Activated naive CD4-positive, alpha-beta T cell treated with anti-CD3 and anti-CD28 coated beads for 36 hours (primary cell): ENCODE data around the gene KCNJ3. TPM values are rescaled to one million over a fixed set of nuclear protein-coding genes. Genes with fewer than 3 reads are reported as not detected.
A peak's percentile ranks its signal among the peaks of the same experiment; 100 is the strongest.

Experiments
- CTCF ChIA-PET: fragments of 350-600 bp; sonication (Branson Sonifier 250); formaldehyde crosslinking; loops from one replicate; lab custom pipeline; 2021; ENCODE audit warnings: antibody characterized with exemption; lab: Charles Lee
- DNase-seq: peaks from one replicate; pipeline ENCODE4 v3.0.0-alpha.2; 2020
- H3K27ac Mint-ChIP-seq: one replicate; pipeline ENCODE4 v1.8.0; 2021; ENCODE audit warnings: mild to moderate bottlenecking, mixed read lengths
- H3K27me3 Mint-ChIP-seq: one replicate; pipeline ENCODE4 v1.8.0; 2021; ENCODE audit warnings: low read depth, mixed read lengths
- H3K36me3 Mint-ChIP-seq: one replicate; pipeline ENCODE4 v1.8.0; 2021; ENCODE audit warnings: low read depth, mixed read lengths
- H3K4me1 Mint-ChIP-seq: one replicate; pipeline ENCODE4 v1.8.0; 2021; ENCODE audit warnings: low read depth, mixed read lengths
- H3K4me3 Mint-ChIP-seq: one replicate; pipeline ENCODE4 v1.8.0; 2021; ENCODE audit warnings: mild to moderate bottlenecking, moderate library complexity, mixed read lengths
- H3K9me3 Mint-ChIP-seq: one replicate; pipeline ENCODE4 v1.8.0; 2021; ENCODE audit warnings: mixed read lengths
- intact Hi-C: fragments of 100-400 bp; cut with micrococcal nuclease; formaldehyde crosslinking; loops from one replicate; pipeline ENCODE4 v1.15.1; 2023
- total RNA-seq, 2 experiments: library from RNA; stranded (reverse); gene quantifications; one replicate each; pipeline ENCODE4 v1.2.3, GENCODE V29; 2021

KCNJ3 gene
- total RNA-seq, result not detected

DNA sequence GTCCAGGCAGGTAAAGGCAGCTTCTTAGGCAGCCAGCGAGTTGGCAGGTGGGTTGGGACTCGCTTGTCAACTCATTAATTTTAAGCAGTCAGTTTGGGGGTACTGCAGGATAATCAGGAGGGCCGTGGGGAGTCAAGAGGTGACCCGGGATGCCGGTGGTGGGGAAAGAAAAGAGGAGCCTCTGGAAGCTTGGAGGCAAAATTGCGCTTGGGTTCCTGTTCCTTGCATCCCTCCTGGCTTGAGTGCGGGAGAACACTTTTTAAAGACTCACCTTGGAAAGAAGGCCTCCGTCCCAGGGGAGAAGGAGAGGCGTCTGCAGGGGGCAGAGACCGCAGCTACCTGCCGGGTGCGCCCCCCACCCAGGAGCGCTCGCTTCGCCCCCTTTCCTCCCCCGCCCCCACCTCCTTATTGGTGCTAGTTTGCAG is at the start of gene KCNJ3:
TSS of gene KCNJ3 (plus strand) at position 400 of the 425 bp plus-strand sequence. CDS start 81 bp downstream, outside the sequence.
- intact Hi-C loops, result no loop called here
- Mint-ChIP-seq H3K4me1 (peaks cover 1% of the 10 kb centered on the region), H3K36me3 (no peaks in the 10 kb centered on the region), H3K9me3 (no peaks in the 10 kb centered on the region), H3K27ac (no peak within 1 kb of the TSS), H3K4me3 (peak within 1 kb of the TSS; percentile 36), H3K27me3 (peaks cover 36% of the 10 kb centered on the region)
- CTCF ChIA-PET, result no interaction called here
- DNase-seq, result no peak

DNA sequence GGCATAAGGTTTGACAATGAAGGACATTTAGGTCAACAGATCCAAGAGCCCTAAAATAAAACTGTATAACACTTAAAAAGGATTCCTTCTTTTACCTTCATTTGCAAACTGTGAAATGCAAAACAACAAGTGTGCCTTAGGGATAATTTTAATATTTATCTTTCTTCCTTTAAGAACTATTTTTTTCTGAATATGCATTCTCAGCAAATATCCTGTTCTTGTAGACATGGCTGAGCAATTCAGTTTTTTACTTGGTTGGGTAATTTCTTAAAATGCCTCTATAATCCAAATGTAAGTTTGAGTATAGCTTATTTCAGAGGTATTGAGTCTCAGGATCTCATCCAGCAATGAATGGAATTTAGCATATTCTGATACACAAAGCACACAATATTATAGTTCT is 43.0 kb upstream of the KCNJ3 start:
- H3K4me1 Mint-ChIP-seq, result no peaks in the 10 kb centered on the region
- CTCF ChIA-PET, result no interaction called here
- DNase-seq, result no peak
- H3K27ac Mint-ChIP-seq, result no peak overlapping the region
- H3K4me3 Mint-ChIP-seq, result no peak overlapping the region
- H3K27me3 Mint-ChIP-seq, result no peaks in the 10 kb centered on the region
- H3K9me3 Mint-ChIP-seq, result peaks cover 2% of the 10 kb centered on the region
- no peaks in the 10 kb centered on the region for H3K36me3 Mint-ChIP-seq
- intact Hi-C loops, result no loop called here

DNA sequence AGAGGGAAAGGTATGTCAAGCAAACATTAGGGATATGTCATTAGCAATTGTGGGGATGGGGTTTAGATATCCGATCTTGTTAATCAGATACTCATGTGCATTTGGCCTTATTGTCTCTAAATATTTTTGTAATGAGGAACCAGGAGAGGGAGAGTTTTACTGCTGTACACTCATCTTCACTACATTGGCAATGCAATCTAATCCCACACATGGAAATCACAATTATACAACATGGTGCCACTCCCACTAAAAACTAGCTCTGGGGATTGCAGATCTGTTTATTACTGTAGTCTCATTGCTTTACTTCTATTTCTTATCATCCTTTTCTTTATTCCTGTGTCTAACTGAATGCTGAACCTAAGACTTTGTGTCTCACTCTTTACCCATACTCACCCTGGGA is 39.6 kb upstream of the KCNJ3 start:
- Mint-ChIP-seq H3K9me3 (peaks cover 2% of the 10 kb centered on the region), H3K4me1 (no peaks in the 10 kb centered on the region)
- intact Hi-C loops, result no loop called here

GRCh38 chr2:154664248-154664647 is 34.2 kb upstream of the KCNJ3 start:
- no peaks in the 10 kb centered on the region for H3K36me3 Mint-ChIP-seq
- no peaks in the 10 kb centered on the region for H3K9me3 Mint-ChIP-seq
- no peaks in the 10 kb centered on the region for H3K27me3 Mint-ChIP-seq
- H3K4me1 Mint-ChIP-seq, result no peaks in the 10 kb centered on the region
- DNase-seq, result no peak
- CTCF ChIA-PET, result no interaction called here
- intact Hi-C loops, result no loop called here
- no peak overlapping the region for H3K27ac Mint-ChIP-seq
- no peak overlapping the region for H3K4me3 Mint-ChIP-seq

More for the DNA sequence above, 39.6 kb upstream of the KCNJ3 start:
- no peak overlapping the region for H3K4me3 Mint-ChIP-seq
- CTCF ChIA-PET, result no interaction called here
- no peaks in the 10 kb centered on the region for H3K36me3 Mint-ChIP-seq
- no peak overlapping the region for H3K27ac Mint-ChIP-seq
- no peak for DNase-seq
- H3K27me3 Mint-ChIP-seq, result no peaks in the 10 kb centered on the region

GRCh38 chr2:154670083-154670482 is 28.4 kb upstream of the KCNJ3 start:
- no peaks in the 10 kb centered on the region for H3K36me3 Mint-ChIP-seq
- no peak overlapping the region for H3K4me3 Mint-ChIP-seq
- H3K9me3 Mint-ChIP-seq, result no peaks in the 10 kb centered on the region
- CTCF ChIA-PET, result interaction anchor here (0.7 kb wide), 1 partner anchor 17 kb away, joined by 3 read pairs; no protein-coding TSS in a partner anchor
- H3K27ac Mint-ChIP-seq, result no peak overlapping the region
- intact Hi-C loops, result no loop called here
- H3K4me1 Mint-ChIP-seq, result no peaks in the 10 kb centered on the region
- no peaks in the 10 kb centered on the region for H3K27me3 Mint-ChIP-seq
- DNase-seq, result no peak

DNA sequence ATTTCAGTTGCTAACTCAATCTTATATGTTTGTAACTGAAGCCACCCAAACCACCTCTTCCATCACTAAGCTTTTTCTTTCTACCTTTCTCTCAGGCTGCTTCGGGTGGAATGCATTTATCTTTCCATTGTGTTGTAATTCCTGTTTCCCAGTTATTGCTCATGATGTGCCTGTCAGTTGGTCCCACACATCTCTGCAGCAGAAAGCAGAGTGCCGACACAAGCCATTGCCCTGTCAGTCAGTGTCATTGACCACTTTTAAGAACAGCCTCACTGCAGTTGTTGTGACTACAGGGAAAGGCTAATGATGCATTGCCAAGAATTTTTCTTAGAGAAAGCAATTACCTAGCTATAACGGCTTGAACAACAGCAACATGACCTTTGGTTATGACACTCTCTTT is 24.8 kb upstream of the KCNJ3 start:
- H3K36me3 Mint-ChIP-seq, result no peaks in the 10 kb centered on the region
- H3K4me1 Mint-ChIP-seq, result no peaks in the 10 kb centered on the region
- H3K9me3 Mint-ChIP-seq, result peaks cover 1% of the 10 kb centered on the region
- H3K27me3 Mint-ChIP-seq, result no peaks in the 10 kb centered on the region
- DNase-seq, result no peak
- H3K4me3 Mint-ChIP-seq, result no peak overlapping the region
- intact Hi-C loops, result no loop called here
- no peak overlapping the region for H3K27ac Mint-ChIP-seq
- CTCF ChIA-PET, result no interaction called here

- H3K4me1 Mint-ChIP-seq, result no peaks in the 10 kb centered on the region
- H3K36me3 Mint-ChIP-seq, result no peaks in the 10 kb centered on the region
- intact Hi-C loops, result no loop called here
- no peak overlapping the region for H3K27ac Mint-ChIP-seq
- peaks cover 4% of the 10 kb centered on the region for H3K9me3 Mint-ChIP-seq
- DNase-seq, result no peak
- H3K4me3 Mint-ChIP-seq, result no peak overlapping the region
- H3K27me3 Mint-ChIP-seq, result no peaks in the 10 kb centered on the region
- CTCF ChIA-PET, result no interaction called here
These were observed 21.1 kb upstream of the KCNJ3 start for GRCh38 chr2:154677401-154677800.

DNA sequence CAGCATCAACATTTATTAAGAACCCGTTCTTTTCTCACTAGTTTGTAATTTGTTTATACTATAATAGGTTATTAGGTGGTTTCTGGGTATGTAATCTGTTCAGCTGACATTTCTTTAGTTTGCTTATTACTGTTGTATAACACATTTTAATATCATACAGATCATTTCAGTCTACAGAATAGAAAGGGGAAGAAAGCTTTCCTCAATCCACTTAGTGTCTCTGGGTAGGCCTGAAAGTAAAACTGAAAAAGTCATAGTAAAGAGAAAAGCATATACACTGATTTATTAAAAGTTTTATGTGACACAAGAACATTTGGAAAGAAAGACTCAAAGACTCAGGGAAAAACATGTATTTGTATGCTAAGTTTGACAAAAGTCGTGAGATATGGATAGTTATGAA is 16.8 kb upstream of the KCNJ3 start:
- Mint-ChIP-seq H3K27me3 (no peaks in the 10 kb centered on the region), H3K4me1 (no peaks in the 10 kb centered on the region), H3K36me3 (no peaks in the 10 kb centered on the region), H3K9me3 (peaks cover 3% of the 10 kb centered on the region), H3K4me3 (no peak overlapping the region), H3K27ac (no peak overlapping the region)
- no peak for DNase-seq
- intact Hi-C loops, result no loop called here
- CTCF ChIA-PET, result no interaction called here

- Mint-ChIP-seq H3K27me3 (peaks cover 2% of the 10 kb centered on the region), H3K36me3 (no peaks in the 10 kb centered on the region), H3K27ac (no peak overlapping the region), H3K9me3 (peaks cover 3% of the 10 kb centered on the region), H3K4me3 (no peak overlapping the region), H3K4me1 (no peaks in the 10 kb centered on the region)
- intact Hi-C loops, result no loop called here
- no peak for DNase-seq
- CTCF ChIA-PET, result no interaction called here
These were observed 12.3 kb upstream of the KCNJ3 start for GRCh38 chr2:154686162-154686561.

GRCh38 chr2:154688373-154688772 is 10.1 kb upstream of the KCNJ3 start:
- Mint-ChIP-seq H3K36me3 (no peaks in the 10 kb centered on the region), H3K27ac (no peak overlapping the region), H3K4me1 (no peaks in the 10 kb centered on the region), H3K4me3 (no peak overlapping the region), H3K9me3 (no peaks in the 10 kb centered on the region), H3K27me3 (peaks cover 3% of the 10 kb centered on the region)
- DNase-seq, result no peak
- intact Hi-C loops, result no loop called here
- CTCF ChIA-PET, result no interaction called here

- Mint-ChIP-seq H3K9me3 (no peaks in the 10 kb centered on the region), H3K4me3 (no peak overlapping the region), H3K36me3 (no peaks in the 10 kb centered on the region), H3K27me3 (peaks cover 3% of the 10 kb centered on the region), H3K4me1 (no peaks in the 10 kb centered on the region), H3K27ac (no peak overlapping the region)
- intact Hi-C loops, result no loop called here
- CTCF ChIA-PET, result no interaction called here
- no peak for DNase-seq
These were observed 9.3 kb upstream of the KCNJ3 start for GRCh38 chr2:154689158-154689557.

DNA sequence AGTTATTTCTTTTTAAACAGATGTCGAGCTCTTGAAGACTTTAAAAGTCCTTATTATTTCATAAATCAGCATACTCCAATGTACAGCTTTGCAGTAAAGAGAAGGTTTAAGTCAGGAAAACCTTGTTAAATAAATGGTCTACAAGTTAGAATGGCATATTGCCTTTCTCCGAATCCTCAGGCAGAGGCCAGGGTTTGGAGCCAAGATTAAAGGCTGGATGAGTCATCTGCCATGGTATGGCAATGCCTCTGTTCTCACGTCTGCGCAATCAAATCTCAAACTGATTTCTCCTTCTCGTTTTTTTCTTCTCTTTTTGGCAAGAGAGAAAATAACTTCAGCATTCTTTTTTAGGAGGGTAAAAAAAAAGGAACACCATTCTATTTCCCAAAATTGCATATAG is 5.6 kb upstream of the KCNJ3 start:
- peaks cover 22% of the 10 kb centered on the region for H3K27me3 Mint-ChIP-seq
- no peak for DNase-seq
- CTCF ChIA-PET, result no interaction called here
- H3K27ac Mint-ChIP-seq, result no peak overlapping the region
- H3K4me3 Mint-ChIP-seq, result no peak overlapping the region
- H3K36me3 Mint-ChIP-seq, result no peaks in the 10 kb centered on the region
- no peaks in the 10 kb centered on the region for H3K9me3 Mint-ChIP-seq
- H3K4me1 Mint-ChIP-seq, result peaks cover 1% of the 10 kb centered on the region
- intact Hi-C loops, result no loop called here

DNA sequence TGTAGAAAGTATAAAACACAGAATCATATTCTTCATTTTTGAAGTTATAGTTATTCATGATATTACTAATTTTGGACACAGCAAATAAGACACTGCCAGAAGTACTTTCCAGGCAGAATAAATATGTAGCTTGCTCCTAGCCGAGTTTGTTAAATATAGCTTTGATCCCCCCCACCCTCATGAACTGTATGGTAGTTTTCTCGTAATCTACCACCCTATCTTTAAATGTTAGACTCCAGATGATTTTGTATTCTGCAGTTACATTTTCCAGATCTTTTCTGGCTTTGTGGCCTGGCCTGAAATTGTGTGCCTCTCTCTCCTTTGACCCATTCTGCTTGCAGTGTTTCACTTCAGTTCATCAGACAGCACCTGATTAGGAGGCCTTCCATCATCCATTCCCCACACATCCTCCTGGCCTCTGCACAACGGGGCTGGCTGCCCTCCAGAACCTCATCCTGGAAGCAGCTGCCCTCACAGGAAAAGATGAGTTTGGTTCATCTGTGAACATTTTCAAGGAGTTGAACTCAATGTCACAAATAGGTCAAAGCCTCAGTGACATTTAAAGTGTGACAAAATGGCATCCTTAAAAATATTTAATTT is 4.7 kb upstream of the KCNJ3 start:
- Mint-ChIP-seq H3K36me3 (no peaks in the 10 kb centered on the region), H3K27ac (no peak overlapping the region), H3K4me3 (no peak overlapping the region), H3K27me3 (peaks cover 26% of the 10 kb centered on the region), H3K4me1 (peaks cover 1% of the 10 kb centered on the region), H3K9me3 (no peaks in the 10 kb centered on the region)
- CTCF ChIA-PET, result no interaction called here
- no peak for DNase-seq
- intact Hi-C loops, result no loop called here
